Measurements from ENCODE around the gene ANKRD27. TPM values are rescaled to one million over a fixed set of nuclear protein-coding genes. Genes with fewer than 3 reads are reported as not detected.

ANKRD27 gene
- total and polyA plus RNA-seq, 2 experiments from 2014 or later, result 6.3 to 10.5 TPM

DNA sequence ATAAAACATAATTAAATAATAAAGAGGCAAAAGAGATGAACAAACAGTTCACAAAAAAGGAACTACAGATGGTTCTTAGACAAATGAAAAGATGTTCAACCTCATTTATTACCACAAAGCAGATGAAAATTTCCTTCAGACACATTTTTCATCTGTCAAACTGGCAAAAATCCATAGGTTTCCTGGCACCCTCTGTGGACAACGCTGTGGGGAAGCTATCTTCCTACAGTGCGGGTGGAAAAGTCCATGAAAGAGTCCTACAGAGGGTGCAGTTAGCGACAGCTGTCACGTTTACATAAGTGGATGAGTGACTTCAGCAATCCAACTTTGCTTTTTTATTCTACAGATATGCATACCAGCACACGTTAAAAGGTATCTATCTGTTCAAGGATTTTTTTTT is 124.3 kb downstream of the ANKRD27 start:
- DNase-seq (ENCODE audit: low read depth in 1 of 2, low spot score in 1 of 2), result no peak
- Histone ChIP-seq H3K27ac (no peak overlapping the region), H3K9me3 (ENCODE audit: low read depth) (no peaks in the 10 kb centered on the region), H3K4me1 (ENCODE audit: low read depth) (no peaks in the 10 kb centered on the region), H3K27me3 (no peaks in the 10 kb centered on the region), H3K4me3 (no peak overlapping the region), H3K36me3 (no peaks in the 10 kb centered on the region)
- TF ChIP-seq, protein P1, sequence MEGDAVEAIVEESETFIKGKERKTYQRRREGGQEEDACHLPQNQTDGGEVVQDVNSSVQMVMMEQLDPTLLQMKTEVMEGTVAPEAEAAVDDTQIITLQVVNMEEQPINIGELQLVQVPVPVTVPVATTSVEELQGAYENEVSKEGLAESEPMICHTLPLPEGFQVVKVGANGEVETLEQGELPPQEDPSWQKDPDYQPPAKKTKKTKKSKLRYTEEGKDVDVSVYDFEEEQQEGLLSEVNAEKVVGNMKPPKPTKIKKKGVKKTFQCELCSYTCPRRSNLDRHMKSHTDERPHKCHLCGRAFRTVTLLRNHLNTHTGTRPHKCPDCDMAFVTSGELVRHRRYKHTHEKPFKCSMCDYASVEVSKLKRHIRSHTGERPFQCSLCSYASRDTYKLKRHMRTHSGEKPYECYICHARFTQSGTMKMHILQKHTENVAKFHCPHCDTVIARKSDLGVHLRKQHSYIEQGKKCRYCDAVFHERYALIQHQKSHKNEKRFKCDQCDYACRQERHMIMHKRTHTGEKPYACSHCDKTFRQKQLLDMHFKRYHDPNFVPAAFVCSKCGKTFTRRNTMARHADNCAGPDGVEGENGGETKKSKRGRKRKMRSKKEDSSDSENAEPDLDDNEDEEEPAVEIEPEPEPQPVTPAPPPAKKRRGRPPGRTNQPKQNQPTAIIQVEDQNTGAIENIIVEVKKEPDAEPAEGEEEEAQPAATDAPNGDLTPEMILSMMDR (IDR thresholded peaks at IDR 0.05; ENCODE audit: low read depth, low read length), result no peak

Other genes starting within 250 kb of the ANKRD27 start
- gene PDCD5, start 94.0 kb downstream of the ANKRD27 start, total RNA-seq, result 236 and 250 TPM in 2 replicates
- gene PDCD5, start 94.0 kb downstream of the ANKRD27 start, polyA plus RNA-seq, result 245 and 275 TPM in 2 replicates
- 0.85 and 1.0 TPM in 2 replicates for gene RGS9BP, start 668 bp upstream of the ANKRD27 start, total RNA-seq
- 1.1 TPM in 1 of 2 replicates, not detected in the other for gene RGS9BP, start 668 bp upstream of the ANKRD27 start, polyA plus RNA-seq
- gene NUDT19, start 16.6 kb upstream of the ANKRD27 start, total RNA-seq, result 5.1 and 5.5 TPM in 2 replicates
- gene NUDT19, start 16.6 kb upstream of the ANKRD27 start, polyA plus RNA-seq, result 2.1 and 3.3 TPM in 2 replicates
- 0.03 TPM in 1 of 2 replicates, not detected in the other for gene TDRD12, start 44.6 kb upstream of the ANKRD27 start, total RNA-seq
- 0.10 TPM in 1 of 2 replicates, not detected in the other for gene TDRD12, start 44.6 kb upstream of the ANKRD27 start, polyA plus RNA-seq
- 0.71 and 0.92 TPM in 2 replicates for gene SLC7A9, start 194.6 kb upstream of the ANKRD27 start, total RNA-seq
- 0.67 TPM in 1 of 2 replicates, not detected in the other for gene SLC7A9, start 194.6 kb upstream of the ANKRD27 start, polyA plus RNA-seq

Data from cardiac muscle cell (in vitro differentiated cells and primary cell).